Measurements from ENCODE around the gene ZEB2.
A peak's percentile ranks its signal among the peaks of the same experiment; 100 is the strongest.

ZEB2 gene

DNA sequence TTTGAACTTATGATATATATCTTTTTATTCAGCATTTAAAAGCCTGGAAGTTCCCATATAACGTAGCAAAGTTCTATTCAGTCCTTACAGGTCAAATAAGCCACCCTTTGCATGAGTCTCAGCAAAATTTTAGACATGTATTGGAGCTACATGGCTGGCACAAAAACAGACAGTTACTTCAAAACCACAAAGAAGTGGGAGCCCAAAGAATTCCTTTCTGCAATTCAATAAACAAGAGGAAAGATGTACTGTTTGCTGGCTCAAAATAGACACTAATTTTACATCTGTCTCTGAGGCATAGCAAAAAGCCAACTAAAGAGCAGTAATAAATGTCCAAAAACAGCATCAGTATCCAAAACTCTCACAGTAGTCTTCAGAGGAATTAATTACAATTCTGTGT lies 87.0 kb downstream of the ZEB2 start:
- Histone ChIP-seq H3K36me3 (ENCODE audit: insufficient read depth, low read length) (peaks cover 24% of the 10 kb centered on the region), H3K27ac (ENCODE audit: low read depth, low read length, poor library complexity, severe bottlenecking) (peak overlapping the region; percentile 94), H3K9me2 (ENCODE audit: low read depth, low read length) (no peaks in the 10 kb centered on the region), H3K27me3 (ENCODE audit: insufficient read depth, low read length) (no peaks in the 10 kb centered on the region), H3K79me2 (ENCODE audit: insufficient read depth, low read length) (0 out of 2 replicates have a peak, but pooled peaks cover 11% of the 10 kb centered on the region), H3K9ac (ENCODE audit: low read length) (no peak overlapping the region; the same call in 1 of the 2 replicates), H3F3A (ENCODE audit: insufficient read depth, low read length) (no peaks in the 10 kb centered on the region), H2AFZ (ENCODE audit: low read length) (no peak overlapping the region), H3K4me1 (ENCODE audit: insufficient read depth, low read length, severe bottlenecking) (peaks cover 70% of the 10 kb centered on the region), H3K4me2 (ENCODE audit: low read length) (peak overlapping the region; percentile 76; the same call in 1 of the 2 replicates), H3K4me3 (ENCODE audit: low read depth, low read length, poor library complexity, severe bottlenecking) (no peak overlapping the region), H4K20me1 (ENCODE audit: insufficient read depth, low read length) (no peaks in the 10 kb centered on the region), H3K9me3 (ENCODE audit: low read length) (no peaks in the 10 kb centered on the region)
- no peak for TF ChIP-seq EZH2 (IDR thresholded peaks at IDR 0.05; ENCODE audit: borderline replicate concordance, low read length)
- TF ChIP-seq, protein P1, sequence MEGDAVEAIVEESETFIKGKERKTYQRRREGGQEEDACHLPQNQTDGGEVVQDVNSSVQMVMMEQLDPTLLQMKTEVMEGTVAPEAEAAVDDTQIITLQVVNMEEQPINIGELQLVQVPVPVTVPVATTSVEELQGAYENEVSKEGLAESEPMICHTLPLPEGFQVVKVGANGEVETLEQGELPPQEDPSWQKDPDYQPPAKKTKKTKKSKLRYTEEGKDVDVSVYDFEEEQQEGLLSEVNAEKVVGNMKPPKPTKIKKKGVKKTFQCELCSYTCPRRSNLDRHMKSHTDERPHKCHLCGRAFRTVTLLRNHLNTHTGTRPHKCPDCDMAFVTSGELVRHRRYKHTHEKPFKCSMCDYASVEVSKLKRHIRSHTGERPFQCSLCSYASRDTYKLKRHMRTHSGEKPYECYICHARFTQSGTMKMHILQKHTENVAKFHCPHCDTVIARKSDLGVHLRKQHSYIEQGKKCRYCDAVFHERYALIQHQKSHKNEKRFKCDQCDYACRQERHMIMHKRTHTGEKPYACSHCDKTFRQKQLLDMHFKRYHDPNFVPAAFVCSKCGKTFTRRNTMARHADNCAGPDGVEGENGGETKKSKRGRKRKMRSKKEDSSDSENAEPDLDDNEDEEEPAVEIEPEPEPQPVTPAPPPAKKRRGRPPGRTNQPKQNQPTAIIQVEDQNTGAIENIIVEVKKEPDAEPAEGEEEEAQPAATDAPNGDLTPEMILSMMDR (IDR thresholded peaks at IDR 0.05; ENCODE audit: low read length) = no peak

DNA sequence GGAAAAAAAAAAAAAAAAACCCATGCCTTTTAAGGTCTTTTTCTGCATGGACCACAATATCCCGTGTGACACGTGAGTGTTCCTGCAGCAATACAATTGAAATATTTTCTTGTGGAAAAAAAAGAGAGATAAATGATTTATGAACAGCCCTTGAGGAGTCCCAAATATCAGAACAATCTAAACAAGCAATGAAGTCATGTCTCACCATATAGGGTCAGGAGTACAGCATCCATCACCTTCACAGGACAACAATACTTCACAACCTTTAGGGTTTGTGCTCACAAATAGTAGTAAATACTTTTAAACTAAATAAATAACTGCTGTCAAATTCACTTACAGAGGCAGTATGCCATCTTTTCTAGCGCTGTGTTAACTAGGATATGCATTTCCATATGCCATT lies 87.9 kb downstream of the ZEB2 start:
- peaks cover 75% of the 10 kb centered on the region for H3K4me1 ChIP-seq (ENCODE audit: insufficient read depth, low read length, severe bottlenecking)
- no peaks in the 10 kb centered on the region for H3K27me3 ChIP-seq (ENCODE audit: insufficient read depth, low read length)
- H3K9me3 ChIP-seq (ENCODE audit: low read length) = no peaks in the 10 kb centered on the region
- H3K79me2 ChIP-seq (ENCODE audit: insufficient read depth, low read length) = 0 out of 2 replicates have a peak, but pooled peaks cover 11% of the 10 kb centered on the region
- H3K9ac ChIP-seq (ENCODE audit: low read length) = peak overlapping the region; percentile 70
- H4K20me1 ChIP-seq (ENCODE audit: insufficient read depth, low read length) = no peaks in the 10 kb centered on the region
- H2AFZ ChIP-seq (ENCODE audit: low read length) = no peak overlapping the region
- peaks cover 26% of the 10 kb centered on the region for H3K36me3 ChIP-seq (ENCODE audit: insufficient read depth, low read length)
- no peaks in the 10 kb centered on the region for H3K9me2 ChIP-seq (ENCODE audit: low read depth, low read length)
- TF ChIP-seq EZH2 (IDR thresholded peaks at IDR 0.05; ENCODE audit: borderline replicate concordance, low read length) = no peak
- TF ChIP-seq, protein P1 (IDR thresholded peaks at IDR 0.05; ENCODE audit: low read length) = no peak
- H3F3A ChIP-seq (ENCODE audit: insufficient read depth, low read length) = no peaks in the 10 kb centered on the region
- H3K4me3 ChIP-seq (ENCODE audit: low read depth, low read length, poor library complexity, severe bottlenecking) = peak overlapping the region; percentile 53
- H3K27ac ChIP-seq (ENCODE audit: low read depth, low read length, poor library complexity, severe bottlenecking) = peak overlapping the region; percentile 94
- H3K4me2 ChIP-seq (ENCODE audit: low read length) = peak overlapping the region; percentile 76

DNA sequence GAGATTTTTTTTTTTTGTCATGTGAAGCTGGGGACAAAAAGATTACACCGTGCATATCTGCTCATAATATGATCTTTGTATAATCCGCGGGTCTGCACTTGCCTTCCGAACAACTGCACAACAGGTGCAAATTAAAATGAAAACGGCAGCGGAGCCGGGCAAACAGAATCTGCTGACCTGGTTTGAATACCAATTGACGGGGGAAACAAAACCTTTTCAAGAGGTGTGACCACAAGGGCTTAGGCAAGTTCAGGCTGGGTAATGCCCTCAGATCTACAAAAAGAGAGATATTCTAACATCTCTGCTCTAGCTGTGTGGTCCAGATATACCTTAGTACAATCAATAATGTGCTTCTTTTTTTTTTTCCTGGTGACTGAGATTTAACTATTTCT lies 88.5 kb downstream of the ZEB2 start:
- Histone ChIP-seq H3F3A (ENCODE audit: insufficient read depth, low read length) (no peaks in the 10 kb centered on the region), H3K27me3 (ENCODE audit: insufficient read depth, low read length) (no peaks in the 10 kb centered on the region), H4K20me1 (ENCODE audit: insufficient read depth, low read length) (no peaks in the 10 kb centered on the region), H3K4me2 (ENCODE audit: low read length) (peak overlapping the region; percentile 76), H3K27ac (ENCODE audit: low read depth, low read length, poor library complexity, severe bottlenecking) (peak overlapping the region; percentile 94), H2AFZ (ENCODE audit: low read length) (no peak overlapping the region), H3K79me2 (ENCODE audit: insufficient read depth, low read length) (0 out of 2 replicates have a peak, but pooled peaks cover 7% of the 10 kb centered on the region), H3K4me1 (ENCODE audit: insufficient read depth, low read length, severe bottlenecking) (peaks cover 81% of the 10 kb centered on the region), H3K4me3 (ENCODE audit: low read depth, low read length, poor library complexity, severe bottlenecking) (peak overlapping the region; percentile 53), H3K9me2 (ENCODE audit: low read depth, low read length) (no peaks in the 10 kb centered on the region), H3K36me3 (ENCODE audit: insufficient read depth, low read length) (peaks cover 27% of the 10 kb centered on the region), H3K9me3 (ENCODE audit: low read length) (no peaks in the 10 kb centered on the region), H3K9ac (ENCODE audit: low read length) (peak overlapping the region; percentile 70)
- no peak for TF ChIP-seq EZH2 (IDR thresholded peaks at IDR 0.05; ENCODE audit: borderline replicate concordance, low read length)
- TF ChIP-seq, protein P1 (IDR thresholded peaks at IDR 0.05; ENCODE audit: low read length) = no peak
